Stimulated activated CD8-positive, alpha-beta memory T cell treated with anti-CD3 and anti-CD28 coated beads, Interleukin-15, amount 100 ng/mL, for 48 hours (primary cell): ENCODE measurements around the gene YEATS2.
A peak's percentile ranks its signal among the peaks of the same experiment; 100 is the strongest.

Experiments used
- DNase-seq, 2 donors: peaks; one replicate each; pipeline ENCODE4 v3.0.0-alpha.2; 2020; ENCODE audit warnings: low read depth in 2 of 2

The YEATS2 gene

DNA sequence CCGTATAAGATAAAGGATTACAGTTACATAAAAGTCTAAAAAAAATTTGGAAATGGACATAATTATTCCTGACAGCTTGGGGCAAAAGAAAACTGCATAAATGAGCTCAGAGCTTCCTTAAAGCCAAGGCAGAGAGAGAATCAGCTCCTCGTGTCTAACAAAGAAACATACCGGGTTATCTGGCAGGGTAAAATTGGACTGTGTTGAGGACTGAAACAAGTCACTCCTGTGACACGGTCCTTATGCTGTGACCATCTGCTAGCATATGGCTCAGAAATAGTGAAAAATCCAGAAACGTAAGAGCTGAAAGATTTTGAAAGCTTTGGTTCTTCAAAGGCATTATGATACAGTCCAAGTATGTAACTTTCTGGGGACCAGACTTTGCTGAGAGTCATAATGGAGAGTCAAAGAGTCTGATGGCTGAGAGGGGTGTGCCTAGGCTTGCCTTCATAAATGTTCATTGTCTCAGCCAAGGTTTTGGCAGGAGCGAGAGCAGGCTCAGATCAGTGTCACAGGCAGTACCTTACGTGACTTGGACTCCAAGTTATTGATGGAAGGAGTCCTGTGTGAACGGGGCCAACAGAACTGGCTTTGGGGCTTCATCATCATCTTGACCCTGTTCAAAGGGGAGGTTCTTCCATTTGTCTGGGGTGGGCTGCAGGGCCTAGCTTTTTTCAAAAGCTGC, 115.3 kb downstream of the YEATS2 start:
- DNase-seq, result no peak

- DNase-seq, result no peak
Measured at GRCh38 chr3:183814240-183814639, 116.6 kb downstream of the YEATS2 start.

- no peak for DNase-seq
Measured at GRCh38 chr3:183815563-183815940, 118.0 kb downstream of the YEATS2 start.

DNA sequence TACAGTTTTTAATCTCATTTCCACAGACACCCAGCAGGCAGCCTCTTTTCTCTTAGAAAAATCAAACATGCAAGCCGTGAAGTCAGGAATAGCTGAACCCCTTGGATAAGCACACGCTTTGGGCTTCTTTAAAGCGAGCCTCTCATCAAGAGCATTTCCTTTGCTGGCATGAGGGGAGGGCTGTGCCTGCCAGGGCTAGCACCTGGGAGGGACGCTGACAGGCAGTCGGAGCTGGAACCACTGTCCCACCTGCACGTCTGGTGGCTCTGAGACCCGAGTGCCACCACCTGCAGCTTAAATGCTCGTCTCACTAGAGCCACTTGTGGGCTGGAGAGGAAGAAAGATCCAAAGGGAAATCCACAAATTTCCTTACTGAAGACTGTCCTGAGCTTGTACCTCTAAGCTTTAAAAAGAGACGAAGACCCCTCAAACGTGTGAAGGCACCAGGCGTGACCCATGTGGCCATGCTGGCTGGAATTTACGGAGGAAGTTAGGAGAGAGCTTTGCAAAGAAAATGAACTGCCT, 118.4 kb downstream of the YEATS2 start:
- no peak for DNase-seq

DNA sequence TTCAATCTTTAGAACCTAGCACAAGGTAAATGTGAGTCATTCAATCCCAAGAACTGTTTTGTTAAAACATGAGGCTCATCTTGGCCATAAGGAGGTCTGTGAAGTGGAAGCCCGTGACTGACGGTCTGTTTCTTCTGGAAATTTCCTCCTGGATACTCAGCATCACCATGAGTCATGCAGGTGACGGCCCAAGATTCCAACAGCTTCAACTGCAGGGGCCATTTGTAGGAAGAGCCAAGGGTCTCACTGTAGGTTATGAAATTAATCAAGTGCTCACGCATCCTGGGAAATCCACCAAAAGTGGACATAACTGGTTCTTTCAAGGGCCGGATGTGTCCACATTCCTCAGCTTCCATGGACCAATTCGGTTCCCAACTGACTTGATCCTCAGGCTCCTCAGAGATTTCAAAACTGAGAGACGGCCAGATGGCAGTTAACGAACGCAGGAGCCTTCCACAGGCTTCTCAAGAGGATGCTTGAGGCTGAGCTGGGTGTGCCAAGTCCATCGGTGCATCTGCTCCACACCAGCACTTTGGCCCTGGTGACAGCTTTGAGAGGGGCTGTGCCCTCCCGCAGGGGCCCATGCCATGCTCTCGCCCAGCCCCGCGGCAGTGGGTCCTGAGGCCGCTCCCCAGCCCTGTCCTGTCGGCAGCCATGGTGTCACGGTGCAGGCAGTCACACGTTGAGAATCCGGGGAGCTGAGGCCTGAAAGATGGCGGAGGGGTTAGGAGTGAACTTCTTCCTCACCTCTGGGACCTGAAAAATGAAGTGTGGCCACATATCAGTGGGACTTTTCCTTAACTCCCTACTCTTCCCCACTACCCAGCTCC, 119.3 kb downstream of the YEATS2 start:
- DNase-seq, result no peak

GRCh38 chr3:183817639-183818038, 120.0 kb downstream of the YEATS2 start:
- no peak for DNase-seq

- DNase-seq, result no peak
Measured at GRCh38 chr3:183818041-183818620, 120.5 kb downstream of the YEATS2 start.

DNA sequence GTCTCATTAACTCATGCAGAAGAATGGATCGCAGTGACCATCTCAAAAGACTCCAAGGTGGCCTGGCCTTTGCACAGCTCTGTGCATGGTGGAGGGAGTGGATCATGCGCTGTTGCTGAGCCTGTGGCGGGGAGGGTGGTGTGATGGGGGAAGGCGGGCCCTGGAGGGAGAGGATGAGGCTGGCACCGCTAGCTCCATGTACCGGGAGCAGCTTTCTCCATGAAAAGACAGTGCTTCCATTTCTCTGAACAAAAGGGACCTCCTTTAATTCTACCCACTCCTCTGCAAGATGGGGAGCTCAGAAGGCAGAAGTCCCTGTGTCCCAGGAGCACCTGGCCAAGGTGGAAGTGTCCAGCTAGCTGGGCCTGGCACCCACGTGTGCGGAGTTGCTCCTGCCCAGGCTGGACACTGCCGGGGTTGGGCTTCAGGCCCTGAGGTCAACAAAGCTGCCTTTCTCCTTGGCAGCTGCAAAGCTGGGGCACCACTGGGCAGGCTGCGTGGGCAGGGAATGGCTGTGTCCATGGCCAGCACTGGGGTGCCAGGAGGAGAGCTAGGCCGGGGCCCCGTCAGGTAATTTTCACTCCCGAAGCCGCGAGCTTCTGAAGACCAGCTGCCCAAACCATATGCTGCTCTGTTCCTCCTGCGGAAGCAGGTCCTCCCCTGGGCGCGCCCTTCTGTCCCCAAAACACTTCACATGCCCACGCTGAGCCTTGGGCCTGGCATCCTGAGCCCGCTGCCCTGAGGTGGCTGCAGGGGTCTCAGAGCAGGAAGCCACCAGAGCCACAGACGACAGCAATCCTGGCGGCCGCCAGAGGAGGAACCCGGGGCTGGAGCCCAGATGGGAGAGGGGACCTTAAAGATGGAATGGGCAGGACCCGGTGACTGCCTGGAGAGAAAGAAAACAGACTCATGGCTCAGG, 121.4 kb downstream of the YEATS2 start:
- no peak for DNase-seq

GRCh38 chr3:183819831-183820230, 122.2 kb downstream of the YEATS2 start:
- DNase-seq, result no peak

DNA sequence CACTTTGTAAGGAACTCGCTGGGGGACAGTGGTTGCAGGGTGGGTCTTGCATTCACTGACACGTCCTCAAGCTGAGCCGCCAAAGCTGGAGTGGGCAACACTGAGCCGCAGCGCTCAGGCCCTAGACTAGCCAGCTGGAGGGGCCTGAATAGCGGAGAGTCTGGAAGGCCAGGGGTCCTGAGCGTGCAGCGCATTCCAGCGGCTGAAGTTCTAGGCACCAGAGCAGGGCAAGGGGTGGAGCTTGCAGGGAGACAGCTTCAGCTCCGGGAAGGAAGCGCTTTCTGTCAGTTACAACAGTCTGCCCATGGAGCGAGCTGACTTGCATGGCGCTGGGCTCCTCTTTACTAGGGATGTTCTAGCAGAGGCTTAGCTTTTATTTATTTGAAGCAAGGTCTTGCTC, 125.0 kb downstream of the YEATS2 start:
- DNase-seq, result no peak

DNA sequence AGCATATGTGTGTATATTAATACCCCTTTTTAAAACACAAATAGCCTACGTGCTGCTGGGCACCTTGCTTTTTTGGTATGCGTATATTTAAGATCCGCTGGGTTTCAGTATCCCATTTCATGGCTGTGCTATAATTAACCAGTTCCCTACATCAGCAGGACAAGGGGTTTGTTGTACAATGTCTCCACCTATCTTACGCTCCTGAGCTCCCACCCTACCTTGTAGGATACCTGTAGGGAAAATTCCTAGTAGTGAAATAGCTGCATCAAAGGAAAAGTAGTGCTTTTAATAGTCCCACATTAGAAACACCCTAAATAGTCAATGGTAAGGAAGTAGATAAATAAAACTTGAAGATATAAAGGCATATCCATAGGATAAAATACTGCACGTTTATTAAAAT, 126.4 kb downstream of the YEATS2 start:
- DNase-seq, result no peak

DNA sequence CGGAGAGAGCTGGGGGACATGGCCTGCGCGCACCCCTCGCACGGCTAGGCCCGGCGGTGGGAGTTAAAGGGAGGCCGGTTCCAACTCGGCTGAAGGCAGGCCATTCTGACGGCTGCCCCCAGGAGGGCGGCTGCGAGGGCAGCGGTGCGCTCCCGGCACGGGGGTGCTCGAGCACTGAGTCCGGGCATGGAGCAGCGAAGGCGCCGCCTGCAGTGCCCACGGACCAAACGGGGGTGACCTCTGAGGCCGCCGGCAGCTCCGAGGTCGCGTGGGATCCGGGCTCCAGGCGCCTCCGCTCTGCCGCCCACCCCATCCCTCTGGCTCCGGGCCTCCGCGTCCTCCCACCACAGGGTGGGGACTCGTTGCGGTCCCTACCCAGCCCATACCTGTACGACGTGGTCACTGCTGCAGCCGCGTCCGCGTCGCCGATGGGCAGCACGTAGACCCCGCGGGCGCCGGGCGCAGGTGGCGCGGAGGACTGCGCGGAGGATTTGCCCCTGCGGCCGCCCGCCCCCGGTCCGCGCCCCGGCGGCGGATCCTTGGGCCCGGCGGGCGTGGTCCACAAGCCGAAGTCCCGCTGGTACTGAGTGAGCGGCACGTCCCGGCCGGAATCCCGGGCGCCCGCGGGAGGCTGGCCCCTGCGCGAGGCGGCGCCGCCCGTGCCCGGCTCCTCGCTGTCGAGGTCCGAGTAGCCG, 127.3 kb downstream of the YEATS2 start:
- DNase-seq, result peak in 1 of 2 donors; percentile 1

GRCh38 chr3:183825456-183826161, 128.0 kb downstream of the YEATS2 start, which contains the start of gene MAP6D1:
TSS of gene MAP6D1 (minus strand) at chr3:183825577. CDS start at chr3:183825547, 30 bp downstream.
- DNase-seq, result peak; percentile 34 to 37

DNA sequence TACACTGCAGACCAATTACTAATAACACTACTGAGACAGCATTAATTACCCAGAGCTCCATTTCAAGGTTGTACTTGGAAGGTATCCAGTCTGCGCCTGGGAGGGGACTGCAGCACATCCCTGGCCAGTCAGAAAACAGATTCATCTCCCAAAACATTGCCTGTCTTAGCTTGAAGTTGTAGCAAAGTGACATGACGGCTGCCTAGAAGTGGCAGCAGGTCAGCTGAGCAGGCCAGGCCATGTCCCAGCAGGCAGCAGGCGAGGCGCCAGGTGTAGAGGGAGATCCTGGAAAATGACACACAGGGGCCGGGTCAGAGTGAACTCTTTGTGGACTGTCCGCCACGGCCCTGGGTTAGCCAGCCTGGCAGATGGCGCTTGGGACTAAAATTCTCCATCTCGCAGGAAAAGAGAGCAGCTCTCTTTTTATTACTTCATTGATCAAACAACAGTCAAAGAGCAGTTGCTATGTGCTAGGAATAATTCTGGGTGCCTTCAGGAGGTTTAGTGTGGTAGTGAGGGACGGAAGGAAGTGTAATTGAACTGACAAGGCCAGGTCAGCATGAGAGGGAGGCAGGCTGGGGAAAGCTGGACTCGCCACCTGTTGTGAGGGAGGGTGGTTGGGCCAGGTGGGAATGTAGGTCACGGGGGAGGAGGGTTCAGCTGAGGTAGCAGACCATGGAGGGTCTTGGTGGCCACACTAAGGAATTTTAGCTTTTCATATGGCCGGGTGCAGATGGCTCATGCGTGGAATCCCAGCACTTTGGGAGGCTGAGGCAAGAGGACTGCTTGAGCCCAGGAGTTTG, 129.1 kb downstream of the YEATS2 start:
- DNase-seq, result no peak

DNA sequence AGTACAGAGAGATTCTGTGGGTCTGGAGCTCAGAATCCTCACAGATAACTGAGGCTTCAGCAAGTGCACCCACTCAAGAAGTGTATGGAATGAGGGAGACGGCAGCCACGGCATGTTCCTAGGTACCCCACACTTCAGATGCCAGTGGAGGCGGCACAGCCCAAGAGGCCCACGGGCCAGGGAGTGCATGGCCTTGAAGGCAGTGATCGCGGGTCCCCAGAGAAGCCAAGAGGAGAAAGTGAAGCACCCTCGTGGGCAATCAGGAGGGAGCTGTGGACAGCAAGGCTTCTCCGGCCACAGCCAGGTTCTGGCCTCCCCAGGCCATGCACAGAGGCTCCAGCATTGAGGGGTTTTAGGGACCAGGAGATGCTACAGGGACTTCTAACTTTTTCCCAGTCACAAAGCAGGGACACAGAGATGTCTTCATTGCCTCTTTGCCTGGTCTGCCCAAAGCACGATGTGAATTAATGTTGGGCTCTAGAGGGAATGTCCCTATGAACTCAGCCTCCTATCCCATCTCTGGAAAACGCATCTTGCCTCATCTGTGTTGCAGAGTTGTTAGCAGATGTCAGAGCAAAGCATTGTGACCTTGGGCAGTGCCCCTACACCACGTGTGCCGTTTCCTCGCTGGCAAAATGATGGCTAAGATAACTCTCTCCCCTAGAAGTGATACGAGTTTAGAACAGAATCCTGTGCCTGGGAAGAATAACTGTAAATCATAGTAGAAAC, 130.4 kb downstream of the YEATS2 start:
- DNase-seq, result no peak

DNA sequence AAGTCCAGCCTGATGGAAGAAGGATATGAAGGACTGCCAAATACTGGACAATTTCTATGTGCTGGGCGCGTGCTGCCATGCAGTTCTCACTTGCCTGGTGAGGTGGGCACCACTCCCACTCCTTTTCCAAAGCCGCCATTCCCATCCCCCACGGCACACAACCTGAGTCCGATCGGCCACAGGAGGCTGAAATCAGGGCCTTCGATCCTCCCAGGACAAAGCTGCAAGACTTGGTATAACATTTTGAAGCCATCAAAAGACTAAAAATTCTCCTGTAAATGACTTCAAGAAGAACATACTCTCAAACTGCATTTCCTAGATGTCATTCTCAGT, 130.9 kb downstream of the YEATS2 start:
- DNase-seq, result no peak

GRCh38 chr3:183829466-183829865, 131.9 kb downstream of the YEATS2 start:
- no peak for DNase-seq

- no peak for DNase-seq
Measured at GRCh38 chr3:183830187-183830586, 132.6 kb downstream of the YEATS2 start.

DNA sequence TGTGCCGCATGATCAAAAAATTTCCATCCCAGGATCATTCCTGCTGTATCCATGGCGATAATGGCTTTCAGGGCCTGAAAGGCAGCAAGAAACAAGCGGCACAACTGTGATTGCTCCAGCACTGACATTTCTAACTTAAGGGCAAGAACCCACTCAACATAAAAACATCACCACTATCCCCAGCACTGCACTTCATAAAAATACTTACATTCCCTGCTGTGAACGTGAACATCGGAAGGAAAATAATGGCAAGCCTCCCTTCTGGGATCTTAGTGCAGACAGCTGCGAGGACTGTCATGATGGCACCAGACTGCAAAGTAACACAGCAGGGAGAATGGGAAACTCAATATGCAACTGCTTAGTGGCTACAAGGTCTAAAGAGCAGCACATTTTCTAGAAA, 135.9 kb downstream of the YEATS2 start:
- no peak for DNase-seq
